Stimulated activated naive B cell treated with anti-CD40 and anti-IgM and Interleukin-4, amounts not matched to agents 10 μg/mL and 1 μg/mL and 100 μg/mL, for 72 hours (primary cell): Measurements from ENCODE around the gene C19orf38.
"Not testable (repeated sequence)": the region's sequence is repeated elsewhere in the genome, so short reads cannot be mapped to it uniquely, and the experiment has no call there.

Experiments
- ATAC-seq, 2 donors: fragments of 150-1000 bp; cut with Tn5 transposase; replicated peaks; 2 replicates each; pipeline ENCODE4 v1.10.0; 2021; ENCODE audit warnings: moderate library complexity in 1 of 2
- DNase-seq: peaks from one replicate; pipeline ENCODE4 v3.0.0; 2021
- H3K27ac Mint-ChIP-seq: one replicate; pipeline ENCODE4 v1.8.0; 2022; ENCODE audit warnings: mild to moderate bottlenecking, mixed read lengths
- H3K27me3 Mint-ChIP-seq, 2 donors: one replicate each; pipeline ENCODE4 v1.8.0; 2022; ENCODE audit warnings: mixed read lengths in 2 of 2
- H3K36me3 Mint-ChIP-seq, 2 donors: one replicate each; pipeline ENCODE4 v1.8.0; 2022; ENCODE audit warnings: mixed read lengths in 2 of 2, mild to moderate bottlenecking in 1 of 2
- H3K4me1 Mint-ChIP-seq, 2 donors: one replicate each; pipeline ENCODE4 v1.8.0; 2022; ENCODE audit warnings: mixed read lengths in 2 of 2, mild to moderate bottlenecking in 1 of 2
- H3K4me3 Mint-ChIP-seq, 2 donors: one replicate each; pipeline ENCODE4 v1.8.0; 2022; ENCODE audit warnings: mild to moderate bottlenecking in 2 of 2, mixed read lengths in 2 of 2, moderate library complexity in 1 of 2
- H3K9me3 Mint-ChIP-seq, 2 donors: one replicate each; pipeline ENCODE4 v1.8.0; 2022; ENCODE audit warnings: mixed read lengths in 2 of 2, mild to moderate bottlenecking in 1 of 2

C19orf38 gene

GRCh38 chr19:10870501-10870954 lies 22.3 kb downstream of the C19orf38 start:
- H3K4me3 Mint-ChIP-seq, result peak overlapping the region; percentile 83 to 90
- H3K36me3 Mint-ChIP-seq, result peaks cover 5 to 13% of the 10 kb centered on the region in 2 donors
- ATAC-seq (peak in 1 of 2 donors; percentile 0), DNase-seq (no peak)
- H3K4me1 Mint-ChIP-seq, result peaks cover 30 to 65% of the 10 kb centered on the region in 2 donors
- peak overlapping the region; percentile 70 for H3K27ac Mint-ChIP-seq
- no peaks in the 10 kb centered on the region for H3K9me3 Mint-ChIP-seq
- H3K27me3 Mint-ChIP-seq, result no peaks in the 10 kb centered on the region

DNA sequence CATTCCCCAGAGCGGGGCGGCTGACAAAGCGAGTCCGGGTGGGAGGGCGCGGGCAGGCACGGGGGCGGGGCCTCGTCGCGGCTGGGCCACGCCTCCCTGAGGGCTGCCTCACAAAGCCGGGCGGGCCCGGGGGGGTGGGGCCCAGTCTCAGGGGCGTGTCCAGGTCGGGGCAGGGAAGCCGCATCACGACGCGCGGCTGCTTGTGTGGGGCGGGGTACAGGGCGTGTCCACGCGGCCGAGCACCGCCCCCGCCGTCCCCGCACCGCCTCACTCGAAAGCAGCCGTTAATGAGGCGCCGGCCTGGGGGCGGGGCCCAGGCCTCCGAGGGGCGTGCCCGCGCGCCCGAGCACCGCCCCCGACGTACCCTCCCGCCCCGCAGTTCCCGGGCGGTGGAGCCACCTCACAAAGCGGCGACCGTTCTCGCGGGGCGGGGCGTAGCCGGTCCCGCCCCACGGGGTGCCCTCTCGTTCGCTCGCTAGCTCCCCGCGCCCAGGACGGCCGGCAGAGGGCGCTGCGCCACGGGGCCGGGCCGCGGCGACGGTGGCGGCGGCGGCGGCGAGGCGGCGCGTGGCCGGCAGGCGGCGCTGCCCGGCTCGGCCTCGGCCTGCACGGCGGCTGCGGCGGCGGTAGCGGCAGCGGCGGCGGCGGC lies 22.9 kb downstream of the C19orf38 start, which contains the start of gene CARM1:
Gene CARM1, plus strand, starts transcription at position 599 of the 649 bp plus-strand sequence. CDS start 150 bp downstream, outside the sequence.
- peak; percentile 81 to 87 for ATAC-seq
- H3K27me3 Mint-ChIP-seq, result no peaks in the 10 kb centered on the region
- H3K36me3 Mint-ChIP-seq, result peaks cover 5 to 13% of the 10 kb centered on the region in 2 donors
- H3K4me3 Mint-ChIP-seq, result peak within 1 kb of the TSS; percentile 88 to 90
- peak within 1 kb of the TSS; percentile 89 for H3K27ac Mint-ChIP-seq
- peaks cover 30 to 67% of the 10 kb centered on the region in 2 donors for H3K4me1 Mint-ChIP-seq
- peak; percentile 97 for DNase-seq
- H3K9me3 Mint-ChIP-seq, result no peaks in the 10 kb centered on the region

GRCh38 chr19:10871711-10872545 lies 23.7 kb downstream of the C19orf38 start:
- peak overlapping the region; percentile 78 to 88 for H3K4me3 Mint-ChIP-seq
- H3K27me3 Mint-ChIP-seq, result no peaks in the 10 kb centered on the region
- peak; percentile 3 to 9 for ATAC-seq
- peak overlapping the region; percentile 89 for H3K27ac Mint-ChIP-seq
- no peaks in the 10 kb centered on the region for H3K9me3 Mint-ChIP-seq
- H3K36me3 Mint-ChIP-seq, result peaks cover 5 to 15% of the 10 kb centered on the region in 2 donors
- H3K4me1 Mint-ChIP-seq, result peaks cover 38 to 75% of the 10 kb centered on the region in 2 donors
- peak; percentile 36 for DNase-seq

GRCh38 chr19:10872546-10873107 lies 24.4 kb downstream of the C19orf38 start:
- ATAC-seq (no peak), DNase-seq (no peak)
- Mint-ChIP-seq H3K27ac (peak overlapping the region; percentile 89), H3K4me1 (peaks cover 40 to 72% of the 10 kb centered on the region in 2 donors), H3K4me3 (peak overlapping the region; percentile 78 to 88), H3K36me3 (peaks cover 5 to 17% of the 10 kb centered on the region in 2 donors), H3K27me3 (no peaks in the 10 kb centered on the region), H3K9me3 (no peaks in the 10 kb centered on the region)

DNA sequence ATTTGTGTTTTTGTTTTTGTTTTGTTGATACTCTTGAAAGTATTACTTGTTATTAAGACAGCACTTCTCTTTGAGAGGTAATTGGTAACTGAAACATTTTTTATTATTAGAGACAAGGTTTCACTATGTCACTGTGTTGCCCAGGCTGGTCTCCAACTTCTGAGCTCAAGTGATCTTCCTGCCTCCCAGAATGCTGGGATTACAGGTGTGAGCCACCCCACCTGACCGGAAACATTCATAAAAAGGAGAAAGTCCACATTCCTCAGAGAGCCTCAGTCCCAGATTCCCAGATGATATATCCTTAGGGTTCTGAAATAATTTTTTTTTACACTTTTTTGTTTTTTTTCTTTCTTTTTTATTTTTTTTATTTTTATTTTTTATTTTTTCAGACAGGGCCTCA lies 25.8 kb downstream of the C19orf38 start:
- ATAC-seq, result no peak
- H3K27ac Mint-ChIP-seq, result no peak overlapping the region

GRCh38 chr19:10876459-10877240 lies 28.4 kb downstream of the C19orf38 start:
- Mint-ChIP-seq H3K4me3 (peak overlapping the region; percentile 59 to 71), H3K27me3 (no peaks in the 10 kb centered on the region), H3K27ac (peak overlapping the region; percentile 89), H3K36me3 (peaks cover 14 to 31% of the 10 kb centered on the region in 2 donors), H3K9me3 (peaks cover 0 to 4% of the 10 kb centered on the region in 2 donors), H3K4me1 (peaks cover 41 to 70% of the 10 kb centered on the region in 2 donors)
- DNase-seq, result peak; percentile 76
- ATAC-seq, result peak; percentile 88 to 89

More for the DNA sequence above, 25.8 kb downstream of the C19orf38 start:
- no peak for DNase-seq
- Mint-ChIP-seq H3K9me3 (peaks cover 0 to under 1% of the 10 kb centered on the region in 2 donors), H3K4me1 (peaks cover 41 to 73% of the 10 kb centered on the region in 2 donors), H3K4me3 (peak overlapping the region; percentile 41 to 61), H3K36me3 (peaks cover 5 to 23% of the 10 kb centered on the region in 2 donors), H3K27me3 (no peaks in the 10 kb centered on the region)

DNA sequence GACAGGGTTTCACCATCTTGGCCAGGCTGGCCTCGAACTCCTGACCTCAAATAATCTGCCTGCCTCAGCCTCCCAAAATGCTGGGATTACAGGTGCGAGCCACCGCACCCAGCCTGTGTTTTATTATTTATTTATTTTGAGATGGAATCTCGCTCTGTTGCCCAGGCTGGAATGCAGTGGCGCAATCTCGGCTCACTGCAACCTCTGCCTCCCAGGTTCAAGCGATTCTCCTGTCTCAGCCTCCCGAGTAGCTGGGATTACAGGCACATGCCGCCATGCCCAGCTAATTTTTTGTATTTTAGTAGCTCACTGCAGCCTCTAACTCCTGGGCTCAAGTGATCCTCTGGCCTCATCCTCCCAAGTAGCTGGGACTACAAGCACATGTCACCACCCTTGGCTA lies 29.4 kb downstream of the C19orf38 start:
- Mint-ChIP-seq H3K27ac (peak overlapping the region; percentile 93), H3K4me1 (peaks cover 41 to 65% of the 10 kb centered on the region in 2 donors), H3K4me3 (peak overlapping the region; percentile 64 to 69), H3K36me3 (peaks cover 14 to 35% of the 10 kb centered on the region in 2 donors)
- H3K27me3 Mint-ChIP-seq, ATAC-seq, DNase-seq, H3K9me3 Mint-ChIP-seq: not testable (repeated sequence)

DNA sequence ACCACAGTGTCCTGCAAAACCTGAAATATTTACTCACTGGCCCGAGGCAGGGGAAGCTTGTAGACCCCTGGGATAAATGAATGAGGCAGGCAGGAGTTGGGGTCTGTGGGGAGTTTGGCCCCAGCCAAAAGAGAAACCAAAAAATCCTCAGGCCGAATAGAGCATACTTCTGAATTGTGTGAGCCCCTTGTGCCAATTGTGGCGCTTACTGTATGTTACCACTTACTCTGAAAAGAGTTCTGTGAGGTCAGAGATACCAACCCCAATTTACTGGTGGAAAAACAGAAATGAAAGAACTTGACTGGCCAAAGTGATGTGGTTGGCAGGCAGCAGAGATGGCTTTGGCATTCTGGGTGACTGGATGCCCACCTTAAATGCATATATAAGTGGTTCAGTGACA lies 30.0 kb downstream of the C19orf38 start:
- peak overlapping the region; percentile 64 to 69 for H3K4me3 Mint-ChIP-seq
- H3K36me3 Mint-ChIP-seq, result peaks cover 14 to 32% of the 10 kb centered on the region in 2 donors
- H3K9me3 Mint-ChIP-seq, result peaks cover 0 to 4% of the 10 kb centered on the region in 2 donors
- peaks cover 38 to 59% of the 10 kb centered on the region in 2 donors for H3K4me1 Mint-ChIP-seq
- no peak for DNase-seq
- peak overlapping the region; percentile 93 for H3K27ac Mint-ChIP-seq
- peak in 1 of 2 donors; percentile 15 for ATAC-seq
- H3K27me3 Mint-ChIP-seq, result no peaks in the 10 kb centered on the region

DNA sequence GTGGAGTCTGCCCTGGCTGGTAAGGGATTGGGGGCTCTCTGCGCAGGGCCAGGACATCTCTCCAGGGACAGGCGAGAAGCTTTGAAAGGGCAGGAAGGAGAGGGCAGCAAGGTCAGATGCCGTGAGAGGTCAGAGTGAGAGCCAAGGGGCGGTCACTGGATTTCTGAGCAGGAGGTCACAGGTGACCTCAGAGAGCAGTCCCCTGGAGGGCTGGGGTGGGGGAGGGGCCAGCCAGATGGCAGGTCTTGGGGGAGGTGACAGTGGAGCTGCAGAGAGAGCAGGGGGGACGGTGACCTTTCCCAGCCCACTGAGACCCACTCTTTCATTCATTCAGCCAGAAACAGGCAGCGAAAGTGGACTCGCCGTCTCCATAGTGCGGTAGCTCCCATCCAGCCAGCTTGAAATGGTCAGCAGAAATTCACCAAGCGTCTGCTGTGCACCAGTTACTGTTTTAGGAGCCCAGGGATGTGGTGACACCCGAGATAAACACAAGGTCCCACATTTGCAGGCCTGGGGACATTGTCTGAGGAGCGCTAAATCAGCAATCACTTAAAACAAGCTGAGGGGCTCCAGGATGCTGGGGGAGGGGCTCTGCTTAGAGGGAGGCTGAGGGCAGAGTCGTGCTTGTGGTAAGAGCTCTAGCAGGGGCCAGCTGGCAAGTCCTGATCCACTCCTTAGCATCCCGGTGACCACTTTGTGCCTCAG lies 33.3 kb downstream of the C19orf38 start:
- H3K4me1 Mint-ChIP-seq, result peaks cover 29 to 42% of the 10 kb centered on the region in 2 donors
- ATAC-seq, result no peak
- H3K9me3 Mint-ChIP-seq, result peaks cover 0 to 4% of the 10 kb centered on the region in 2 donors
- H3K4me3 Mint-ChIP-seq, result no peak overlapping the region
- DNase-seq, result no peak
- H3K27ac Mint-ChIP-seq, result peak overlapping the region; percentile 31
- H3K27me3 Mint-ChIP-seq, result no peaks in the 10 kb centered on the region
- H3K36me3 Mint-ChIP-seq, result peaks cover 9 to 28% of the 10 kb centered on the region in 2 donors

DNA sequence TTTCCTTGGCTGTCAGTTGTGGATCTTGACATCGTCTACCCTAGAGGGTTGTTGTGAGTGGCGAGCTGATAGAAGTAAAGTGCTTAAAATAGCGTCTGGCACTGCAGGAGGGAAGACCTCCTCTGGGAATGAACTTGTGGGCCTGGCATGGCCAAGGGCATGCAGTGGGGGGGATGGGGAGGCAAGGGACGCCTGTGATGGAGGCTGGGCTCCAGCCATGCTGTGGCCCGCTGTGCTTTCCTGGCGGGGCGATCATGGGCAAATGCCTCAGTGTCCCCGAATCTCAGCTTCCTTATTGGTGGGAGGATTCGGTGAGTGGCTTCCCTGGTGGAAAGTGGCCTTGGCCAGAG lies 33.9 kb downstream of the C19orf38 start:
- Mint-ChIP-seq H3K36me3 (peaks cover 9 to 26% of the 10 kb centered on the region in 2 donors), H3K27ac (no peak overlapping the region), H3K4me3 (no peak overlapping the region), H3K4me1 (peaks cover 25 to 40% of the 10 kb centered on the region in 2 donors), H3K27me3 (no peaks in the 10 kb centered on the region), H3K9me3 (peaks cover 0 to 4% of the 10 kb centered on the region in 2 donors)
- DNase-seq (no peak), ATAC-seq (no peak)

GRCh38 chr19:10884274-10884673 lies 36.1 kb downstream of the C19orf38 start:
- H3K27me3 Mint-ChIP-seq, result no peaks in the 10 kb centered on the region
- H3K4me1 Mint-ChIP-seq, result peaks cover 17 to 38% of the 10 kb centered on the region in 2 donors
- ATAC-seq, result no peak
- H3K9me3 Mint-ChIP-seq, result peaks cover 0 to under 1% of the 10 kb centered on the region in 2 donors
- no peak overlapping the region for H3K27ac Mint-ChIP-seq
- no peak for DNase-seq
- H3K36me3 Mint-ChIP-seq, result peaks cover 11 to 23% of the 10 kb centered on the region in 2 donors
- no peak overlapping the region for H3K4me3 Mint-ChIP-seq

DNA sequence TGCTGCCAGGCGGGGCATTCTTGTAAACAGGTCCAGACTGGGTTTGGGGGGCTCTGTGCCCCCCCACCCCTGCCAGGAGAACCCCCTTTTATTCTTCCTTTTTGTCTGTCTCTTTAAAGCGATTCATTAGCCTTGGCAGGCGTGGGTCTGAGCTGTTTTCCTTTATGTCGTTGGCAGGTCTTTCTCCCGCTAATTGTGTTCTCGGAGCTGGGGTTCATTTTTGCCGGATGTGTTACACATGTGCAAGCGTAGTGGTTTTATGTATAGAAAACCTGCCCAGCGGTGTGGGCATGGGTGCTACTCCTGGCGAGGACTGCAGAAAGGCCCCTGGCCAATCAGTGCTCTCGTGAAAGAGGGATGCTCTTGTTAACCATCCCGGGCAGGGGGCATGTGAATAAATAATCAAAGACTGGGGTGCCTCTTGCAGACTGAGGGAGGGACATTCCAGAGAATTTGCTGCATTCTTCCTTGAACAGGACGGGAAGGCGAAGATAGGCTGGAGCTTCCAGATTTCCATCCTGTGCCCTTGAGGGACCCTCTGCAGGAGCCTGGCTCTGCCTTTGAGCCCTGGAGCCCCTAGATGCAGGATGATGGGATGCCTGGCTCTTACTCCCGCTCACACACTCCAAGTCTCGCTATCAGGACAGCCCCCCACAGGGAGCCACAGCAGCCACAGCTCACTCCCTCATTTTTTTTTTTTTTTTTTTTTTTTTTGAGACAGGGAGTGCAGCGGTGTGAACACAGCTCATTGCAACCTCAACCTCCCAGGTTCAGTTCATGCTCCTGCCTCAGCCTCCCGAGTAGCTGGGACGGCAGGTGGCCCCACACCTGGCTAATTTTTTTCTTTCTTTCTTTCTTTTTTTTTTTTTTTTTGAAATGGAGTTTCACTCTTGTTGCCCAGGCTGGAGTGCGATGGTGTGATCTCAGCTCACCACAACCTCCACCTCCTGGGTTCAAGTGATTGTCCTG lies 37.3 kb downstream of the C19orf38 start:
- ATAC-seq, result no peak

More for the DNA sequence above, 37.3 kb downstream of the C19orf38 start:
- peak overlapping the region; percentile 69 for H3K27ac Mint-ChIP-seq
- no peak overlapping the region for H3K4me3 Mint-ChIP-seq
- peaks cover 16 to 34% of the 10 kb centered on the region in 2 donors for H3K4me1 Mint-ChIP-seq
- H3K27me3 Mint-ChIP-seq, result no peaks in the 10 kb centered on the region
- no peak for DNase-seq
- H3K9me3 Mint-ChIP-seq, result no peaks in the 10 kb centered on the region
- H3K36me3 Mint-ChIP-seq, result peaks cover 8 to 21% of the 10 kb centered on the region in 2 donors
